ENCODE results near the gene DIPK1B.
A peak's percentile ranks its signal among the peaks of the same experiment; 100 is the strongest.

DIPK1B gene

GRCh38 chr9:136721339-136722092 is 9.1 kb downstream of the DIPK1B start:
- DNase-seq, result no peak

GRCh38 chr9:136722093-136722968 is 10.0 kb downstream of the DIPK1B start:
- no peak for DNase-seq

GRCh38 chr9:136722969-136723356 is 10.6 kb downstream of the DIPK1B start:
- DNase-seq, result no peak

- DNase-seq, result no peak
Measured at GRCh38 chr9:136723362-136723976, 11.1 kb downstream of the DIPK1B start.

GRCh38 chr9:136723989-136724388 is 11.6 kb downstream of the DIPK1B start:
- no peak for DNase-seq

GRCh38 chr9:136724772-136725171 is 12.4 kb downstream of the DIPK1B start:
- DNase-seq, result no peak

GRCh38 chr9:136725612-136726011 is 13.2 kb downstream of the DIPK1B start:
- no peak for DNase-seq

- DNase-seq, result no peak
Measured at GRCh38 chr9:136726118-136726517, 13.7 kb downstream of the DIPK1B start.

GRCh38 chr9:136726631-136727191 is 14.3 kb downstream of the DIPK1B start:
- no peak for DNase-seq

- peak; percentile 95 for DNase-seq
Measured at GRCh38 chr9:136728080-136728547, 15.7 kb downstream of the DIPK1B start.

- DNase-seq, result no peak
Measured at GRCh38 chr9:136728548-136729123, 16.3 kb downstream of the DIPK1B start.

- no peak for DNase-seq
Measured at GRCh38 chr9:136729144-136729543, 16.8 kb downstream of the DIPK1B start.

- no peak for DNase-seq
Measured at GRCh38 chr9:136729926-136730325, 17.6 kb downstream of the DIPK1B start.

- DNase-seq, result no peak
Measured at GRCh38 chr9:136732444-136733178, 20.2 kb downstream of the DIPK1B start.

- no peak for DNase-seq
Measured at GRCh38 chr9:136733611-136734010, 21.2 kb downstream of the DIPK1B start.

- DNase-seq, result no peak
Measured at GRCh38 chr9:136734837-136735496, 22.6 kb downstream of the DIPK1B start.

- DNase-seq, result no peak
Measured at GRCh38 chr9:136735812-136736480, 23.6 kb downstream of the DIPK1B start.

- no peak for DNase-seq
Measured at GRCh38 chr9:136738960-136739359, 26.6 kb downstream of the DIPK1B start.

- DNase-seq, result no peak
Measured at GRCh38 chr9:136739509-136739908, 27.1 kb downstream of the DIPK1B start.

GRCh38 chr9:136740069-136740468 is 27.7 kb downstream of the DIPK1B start:
- no peak for DNase-seq

GRCh38 chr9:136740491-136740890 is 28.1 kb downstream of the DIPK1B start:
- no peak for DNase-seq

All from activated CD8-positive, alpha-beta memory T cell treated with anti-CD3 and anti-CD28 coated beads, Interleukin-2, amount 50 U/mL, for 4 hours (primary cell).